Erythroblast (primary cell): ENCODE results near the gene SACM1L.

Source experiments
- GATA1 ChIP-seq: IDR thresholded peaks from 2 replicates; pipeline ENCODE4 v1.6.1; 2011; ENCODE audit warnings: low read depth, mild to moderate bottlenecking, control low read depth, low read length, moderate library complexity
- POLR2A ChIP-seq: IDR thresholded peaks from 2 replicates; pipeline ENCODE4 v1.6.1; 2011; ENCODE audit warnings: mild to moderate bottlenecking, low read length

DNA sequence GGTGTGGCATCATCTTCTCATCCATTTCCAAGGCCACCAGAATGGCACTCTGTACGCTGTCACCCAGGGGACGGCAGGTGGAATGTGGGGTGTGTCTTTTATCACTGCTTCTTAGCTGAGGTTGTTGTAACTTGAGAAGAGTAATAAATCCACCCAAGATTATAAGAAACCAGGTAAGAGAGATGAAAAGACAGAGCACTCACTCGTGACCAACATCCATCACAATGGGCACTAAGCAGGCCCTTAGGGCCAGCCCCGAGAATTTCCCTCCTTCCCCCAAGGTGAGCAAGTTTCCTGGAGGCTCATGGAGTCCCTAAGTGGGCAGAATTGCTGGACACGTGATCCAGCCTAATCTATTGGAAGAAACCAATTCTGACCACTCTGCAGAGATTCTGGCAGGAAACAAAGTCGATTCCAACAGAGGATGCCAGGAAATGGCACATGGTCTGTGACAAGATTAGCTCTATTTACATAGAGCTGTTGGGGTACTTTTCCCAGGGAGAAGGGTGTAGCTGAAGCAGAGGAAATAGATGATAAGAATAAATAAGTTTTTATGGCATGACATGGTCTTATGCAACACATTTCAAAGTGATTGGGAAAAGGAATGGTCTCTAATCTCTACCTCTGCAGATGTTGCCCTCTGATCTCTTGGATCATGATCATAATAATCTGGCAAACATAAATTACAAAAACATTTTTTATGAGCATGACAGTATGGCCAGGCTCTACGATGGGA is 84.7 kb downstream of the SACM1L start:
- TF ChIP-seq POLR2A (no peak), GATA1 (no peak)
